GM12892 (cell line): ENCODE data around the gene LMX1B.

ENCODE experiments used
- POLR2A ChIP-seq: IDR thresholded peaks from 2 replicates; pipeline ENCODE4 v1.6.1; 2011; ENCODE audit warnings: low read depth, low read length, control low read depth
- TAF1 ChIP-seq: IDR thresholded peaks from 2 replicates; pipeline ENCODE4 v1.6.1; 2011; ENCODE audit warnings: low read depth, mild to moderate bottlenecking, control low read depth, low read length, borderline replicate concordance

DNA sequence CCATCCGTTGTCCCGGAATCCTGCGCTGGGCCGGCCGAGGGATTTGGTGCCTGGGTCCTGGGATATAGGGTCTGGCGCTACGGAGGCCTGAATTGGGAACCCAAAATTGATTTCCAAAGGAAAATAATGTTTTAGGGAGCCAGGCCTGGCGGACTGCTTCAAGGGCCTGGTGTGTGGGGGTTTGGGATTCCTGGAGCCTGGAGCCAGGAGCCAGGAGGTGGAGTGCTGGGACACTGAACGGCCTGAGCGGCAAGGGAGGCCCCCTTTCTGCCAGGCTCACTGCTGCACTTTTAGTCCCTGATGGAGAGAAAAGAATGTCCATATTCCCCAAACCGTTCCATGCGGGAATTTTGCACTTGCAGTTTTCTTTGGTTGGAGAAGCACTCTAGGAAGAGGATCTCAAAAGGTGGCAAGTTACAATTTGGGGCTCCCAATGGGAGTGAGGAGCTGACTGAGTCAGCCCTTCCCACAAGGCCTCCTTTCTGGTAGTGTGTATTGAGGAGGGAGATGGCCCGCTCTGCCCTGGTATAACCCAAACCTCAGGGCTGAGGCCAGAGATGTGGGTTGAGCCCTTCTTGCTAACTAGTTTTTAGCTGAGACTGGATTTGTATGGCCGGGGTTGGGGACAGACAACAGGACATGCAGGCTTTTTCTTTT, 2.2 kb downstream of the LMX1B start:
- TF ChIP-seq TAF1 (no peak), POLR2A (no peak)
